Lower leg skin (tissue), 4 donors: ENCODE measurements around the gene NEUROD6. TPM values are rescaled to one million over a fixed set of nuclear protein-coding genes. Genes with fewer than 3 reads are reported as not detected.

Source experiments
- DNase-seq, 2 donors: peaks; one replicate each; pipeline ENCODE4 v3.0.0-alpha.2; 2019; ENCODE audit warnings: low spot score in 2 of 2
- H3K4me3 ChIP-seq: fragments of 200-600 bp; sonication (generic); 2 replicates; pipeline ENCODE4 v1.5.1; 2017; ENCODE audit warnings: mild to moderate bottlenecking, low read depth; ENCODE audit not compliant: poor library complexity, severe bottlenecking
- CTCF ChIP-seq, 3 donors: fragments of 450-650 bp; IDR thresholded peaks; one replicate each; pipeline ENCODE4 v1.5.1; 2016; ENCODE audit warnings: antibody characterized with exemption in 3 of 3, mild to moderate bottlenecking in 3 of 3, moderate library complexity in 2 of 3
- POLR2A ChIP-seq, 2 donors: fragments of 450-650 bp; IDR thresholded peaks; one replicate each; pipeline ENCODE4 v1.6.1; 2016 to 2017; ENCODE audit warnings: antibody characterized with exemption in 2 of 2, mild to moderate bottlenecking in 1 of 2, moderate library complexity in 1 of 2
- WGBS, 2 donors: methylation state at CpG; one replicate each; pipeline ENCODE4 v1.1.5; 2018; 5-methylcytosine and 5-hydroxymethylcytosine counted together
- intact Hi-C: fragments of 100-400 bp; cut with DNase I; formaldehyde crosslinking; loops from one replicate; pipeline ENCODE4 v1.15.0; 2023; ENCODE audit warnings: low total_unique reads
- total RNA-seq, 4 donors: library from RNA; depleted of rRNA; stranded (reverse); fragments of >200 nt; gene quantifications; one replicate each; pipeline ENCODE4 v1.1.0, GENCODE V29; 2016

NEUROD6 gene
- not detected for total RNA-seq

GRCh38 chr7:31340603-31341002 lies at the start of gene NEUROD6:
TSS of gene NEUROD6 (minus strand) at chr7:31340726. CDS start at chr7:31339268, 1,458 bp downstream.
- H3K4me3 ChIP-seq: no peak within 1 kb of the TSS
- DNase-seq: no peak
- TF ChIP-seq POLR2A (IDR thresholded peaks at IDR 0.05) (no peak), CTCF (IDR thresholded peaks at IDR 0.05) (no peak)
- WGBS, 2 donors: 76 to 86% methylated on average over 6 of the region's 6 CpGs
- intact Hi-C loops: no loop called here

- TF ChIP-seq POLR2A (IDR thresholded peaks at IDR 0.05) (no peak), CTCF (IDR thresholded peaks at IDR 0.05) (no peak)
- no peak for DNase-seq
- H3K4me3 ChIP-seq: no peak overlapping the region
- WGBS, 2 donors: 43 to 55% methylated on average over 4 of the region's 4 CpGs
- intact Hi-C loops: no loop called here
These were observed 43.9 kb upstream of the NEUROD6 start for GRCh38 chr7:31384466-31384865.

GRCh38 chr7:31382722-31383121 lies 42.2 kb upstream of the NEUROD6 start:
- intact Hi-C loops: no loop called here
- no peak for DNase-seq

GRCh38 chr7:31373337-31374289 lies 33.1 kb upstream of the NEUROD6 start:
- intact Hi-C loops: no loop called here
- WGBS, 2 donors: 71% methylated on average over 12 of the region's 12 CpGs
- no peak overlapping the region for H3K4me3 ChIP-seq
- TF ChIP-seq POLR2A (IDR thresholded peaks at IDR 0.05) (no peak), CTCF (IDR thresholded peaks at IDR 0.05) (no peak)
- no peak for DNase-seq

More at GRCh38 chr7:31382722-31383121, 42.2 kb upstream of the NEUROD6 start:
- no peak overlapping the region for H3K4me3 ChIP-seq
- TF ChIP-seq POLR2A (IDR thresholded peaks at IDR 0.05) (no peak), CTCF (IDR thresholded peaks at IDR 0.05) (no peak)
- WGBS, 2 donors: 77 to 80% methylated on average over 2 of the region's 2 CpGs

- TF ChIP-seq POLR2A (IDR thresholded peaks at IDR 0.05) (no peak), CTCF (IDR thresholded peaks at IDR 0.05) (no peak)
- no peak for DNase-seq
- no peak overlapping the region for H3K4me3 ChIP-seq
- intact Hi-C loops: no loop called here
- WGBS, 2 donors: 62 to 63% methylated on average over 11 of the region's 11 CpGs
These were observed 31.9 kb upstream of the NEUROD6 start for GRCh38 chr7:31372231-31372959.
